Measurements from ENCODE around the gene RTN4RL2. TPM values are rescaled to one million over a fixed set of nuclear protein-coding genes. Genes with fewer than 3 reads are reported as not detected.

Gene RTN4RL2
- under 1 TPM; 0.74 to 0.99 TPM for total RNA-seq

DNA sequence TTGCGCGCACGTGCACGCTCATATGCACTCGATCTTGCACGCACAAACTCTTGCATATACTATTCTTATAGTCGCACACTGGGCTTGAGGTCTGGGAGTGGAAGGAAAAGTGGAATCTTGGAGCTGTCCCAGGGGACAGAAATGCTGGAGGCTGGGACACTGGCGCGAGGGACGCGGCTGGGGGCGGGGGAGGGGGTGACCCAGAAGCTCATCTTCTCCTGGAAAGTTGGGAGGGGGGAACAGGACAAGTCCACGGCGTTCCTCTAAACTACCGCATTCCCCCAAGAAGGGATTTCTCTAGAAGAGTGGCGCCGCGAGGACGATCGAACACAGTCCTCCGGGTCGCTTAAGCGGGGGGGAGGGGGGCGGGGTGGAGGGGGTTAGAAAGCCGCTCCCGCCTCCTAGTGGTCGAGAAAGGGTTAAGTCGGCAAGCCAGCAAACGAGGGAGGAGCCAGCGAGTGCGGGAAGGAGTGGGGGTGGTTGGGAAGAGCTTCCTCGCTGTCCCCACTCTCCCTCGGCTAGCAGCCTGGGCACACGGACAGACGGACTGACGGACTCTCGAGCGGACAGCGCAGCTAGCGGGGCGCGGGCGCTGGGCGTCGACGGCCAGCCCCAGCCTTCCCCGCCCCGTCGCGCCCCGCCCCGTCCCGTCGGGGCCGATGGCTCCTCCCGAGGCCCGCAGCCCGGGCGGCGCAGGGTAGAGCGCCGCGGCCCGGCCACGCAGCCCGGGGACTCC is at the start of gene RTN4RL2:
TSS of gene RTN4RL2 (plus strand) at position 507 of the 736 bp plus-strand sequence. CDS start 338 bp downstream, outside the sequence.
- no peaks in the 10 kb centered on the region for H3K9me3 Mint-ChIP-seq
- peak; percentile 73 for DNase-seq
- peaks cover 27% of the 10 kb centered on the region for H3K27me3 Mint-ChIP-seq (ENCODE audit: low read depth)
- peak within 1 kb of the TSS; percentile 80 for H3K4me3 Mint-ChIP-seq
- H3K4me1 Mint-ChIP-seq (ENCODE audit: low read depth): peaks cover 25% of the 10 kb centered on the region
- CTCF ChIA-PET: interaction anchor here (0.6 to 8.6 kb wide), 16 partner anchors 9 to 244 kb away, joined by 3 to 211 read pairs (median 6); partner anchors contain the start of genes SSRP1, TIMM10 and TNKS1BP1
- no peak within 1 kb of the TSS for H3K27ac Mint-ChIP-seq
- no peaks in the 10 kb centered on the region for H3K36me3 Mint-ChIP-seq (ENCODE audit: low read depth)
- intact Hi-C loops (cut with micrococcal nuclease): no loop called here

DNA sequence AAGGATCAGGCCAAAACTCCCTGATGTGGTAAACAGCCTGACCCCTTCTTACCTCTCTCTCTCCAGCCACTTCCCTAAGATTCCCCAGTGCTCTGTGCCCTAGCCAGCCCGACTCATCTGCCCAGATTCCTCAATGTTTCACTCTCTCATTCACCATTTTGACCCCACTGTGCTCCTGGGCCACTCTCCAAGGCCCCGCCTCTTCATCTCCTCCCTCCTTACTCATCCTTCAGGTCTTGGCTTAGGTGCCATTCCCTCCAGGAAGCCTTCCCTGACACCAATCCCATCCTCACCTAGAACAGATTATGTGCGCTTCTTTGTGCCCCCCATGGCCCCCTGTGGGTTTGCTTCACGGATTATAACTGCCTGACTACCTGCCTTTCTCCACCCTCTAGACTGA is 46.6 kb upstream of the RTN4RL2 start:
- CTCF ChIA-PET: no interaction called here
- H3K27me3 Mint-ChIP-seq (ENCODE audit: low read depth): no peaks in the 10 kb centered on the region
- no peak for DNase-seq
- H3K4me3 Mint-ChIP-seq: no peak overlapping the region
- H3K36me3 Mint-ChIP-seq (ENCODE audit: low read depth): peaks cover 80% of the 10 kb centered on the region
- peaks cover 71% of the 10 kb centered on the region for H3K4me1 Mint-ChIP-seq (ENCODE audit: low read depth)
- no peaks in the 10 kb centered on the region for H3K9me3 Mint-ChIP-seq
- intact Hi-C loops (cut with micrococcal nuclease): no loop called here
- peak overlapping the region; percentile 50 for H3K27ac Mint-ChIP-seq

DNA sequence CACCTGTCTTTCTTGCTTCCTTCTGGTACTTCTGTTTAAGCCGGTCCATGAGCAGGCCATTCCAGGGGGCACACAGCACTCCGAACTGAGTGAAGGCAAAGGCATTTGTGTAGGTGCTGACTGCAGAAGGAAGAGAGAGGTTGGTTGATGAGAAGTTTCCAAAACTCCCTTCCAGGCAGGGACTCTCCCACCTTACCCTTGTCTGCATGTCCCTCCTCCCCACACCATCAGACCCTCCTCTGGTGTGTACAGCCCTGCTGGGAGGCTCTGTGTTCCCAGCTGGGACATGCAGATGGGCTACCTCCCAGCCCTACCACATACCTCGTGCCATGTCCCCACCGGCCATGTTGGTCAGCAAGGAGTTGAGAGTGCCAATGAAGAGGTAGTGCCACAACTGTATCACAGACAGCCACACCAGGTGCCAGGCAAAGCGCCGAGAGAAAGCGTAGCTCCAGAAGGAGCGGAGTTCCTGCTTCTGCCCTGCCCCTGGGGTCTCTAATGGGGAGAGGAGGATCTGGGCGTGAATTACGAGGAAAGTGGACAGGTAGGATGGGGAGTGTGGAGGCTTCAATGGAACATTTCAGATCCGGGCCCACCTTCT is 45.6 kb upstream of the RTN4RL2 start:
- peaks cover 71% of the 10 kb centered on the region for H3K4me1 Mint-ChIP-seq (ENCODE audit: low read depth)
- no peak for DNase-seq
- intact Hi-C loops (cut with micrococcal nuclease): no loop called here
- H3K4me3 Mint-ChIP-seq: no peak overlapping the region
- no peaks in the 10 kb centered on the region for H3K9me3 Mint-ChIP-seq
- peak overlapping the region; percentile 34 for H3K27ac Mint-ChIP-seq
- CTCF ChIA-PET: no interaction called here
- H3K27me3 Mint-ChIP-seq (ENCODE audit: low read depth): no peaks in the 10 kb centered on the region
- peaks cover 79% of the 10 kb centered on the region for H3K36me3 Mint-ChIP-seq (ENCODE audit: low read depth)

DNA sequence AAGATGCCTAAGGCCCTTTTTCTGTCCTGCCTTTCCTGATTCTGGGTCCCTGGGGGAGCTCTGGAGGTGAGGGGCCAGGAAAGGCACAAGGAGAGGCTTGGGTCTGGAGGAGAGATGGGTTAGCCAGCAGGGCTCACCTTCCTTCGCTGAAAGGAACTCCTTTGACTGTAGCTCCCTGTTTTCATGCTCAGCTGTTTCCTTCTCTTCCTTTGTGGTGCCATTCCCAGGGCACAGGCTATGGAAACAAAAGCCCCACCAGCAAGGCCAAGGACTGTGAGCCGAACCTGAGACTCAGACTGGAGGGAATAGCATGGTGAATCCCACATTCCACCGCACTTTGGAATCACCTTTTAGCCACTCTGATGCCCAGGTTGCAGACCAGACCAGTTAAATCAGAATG is 43.9 kb upstream of the RTN4RL2 start:
- Mint-ChIP-seq H3K9me3 (no peaks in the 10 kb centered on the region), H3K4me3 (no peak overlapping the region), H3K27me3 (ENCODE audit: low read depth) (no peaks in the 10 kb centered on the region), H3K4me1 (ENCODE audit: low read depth) (peaks cover 77% of the 10 kb centered on the region), H3K36me3 (ENCODE audit: low read depth) (peaks cover 83% of the 10 kb centered on the region), H3K27ac (no peak overlapping the region)
- intact Hi-C loops (cut with micrococcal nuclease): no loop called here
- CTCF ChIA-PET: interaction anchor here (1.5 kb wide), 1 partner anchor 8 kb away, joined by 4 read pairs; no protein-coding TSS in a partner anchor
- no peak for DNase-seq

DNA sequence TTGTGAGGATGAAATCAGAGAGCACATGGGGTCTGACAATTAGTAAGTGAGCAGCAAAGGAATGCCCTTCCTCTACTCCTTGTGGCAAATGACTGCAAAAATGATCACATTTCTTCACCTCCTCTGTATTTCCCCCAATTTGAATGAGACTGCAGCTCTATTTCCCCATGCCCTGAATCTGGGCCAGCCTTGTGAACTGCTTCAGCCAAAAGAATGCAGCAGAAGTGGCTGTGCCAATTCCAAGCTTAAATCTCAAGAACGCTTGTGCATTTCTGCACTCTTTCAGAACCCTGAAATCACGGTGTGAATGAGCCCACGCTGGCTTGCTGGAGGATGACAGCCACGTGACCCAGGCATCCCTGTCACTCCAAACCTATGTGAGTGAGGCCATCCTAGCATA is 43.3 kb upstream of the RTN4RL2 start:
- intact Hi-C loops (cut with micrococcal nuclease): no loop called here
- H3K36me3 Mint-ChIP-seq (ENCODE audit: low read depth): peaks cover 86% of the 10 kb centered on the region
- H3K4me3 Mint-ChIP-seq: no peak overlapping the region
- H3K27me3 Mint-ChIP-seq (ENCODE audit: low read depth): no peaks in the 10 kb centered on the region
- no peaks in the 10 kb centered on the region for H3K9me3 Mint-ChIP-seq
- H3K4me1 Mint-ChIP-seq (ENCODE audit: low read depth): peaks cover 81% of the 10 kb centered on the region
- DNase-seq: no peak
- CTCF ChIA-PET: interaction anchor here (1.7 to 2.4 kb wide), 2 partner anchors 10 to 41 kb away, joined by 8 to 11 read pairs; no protein-coding TSS in a partner anchor
- H3K27ac Mint-ChIP-seq: no peak overlapping the region

DNA sequence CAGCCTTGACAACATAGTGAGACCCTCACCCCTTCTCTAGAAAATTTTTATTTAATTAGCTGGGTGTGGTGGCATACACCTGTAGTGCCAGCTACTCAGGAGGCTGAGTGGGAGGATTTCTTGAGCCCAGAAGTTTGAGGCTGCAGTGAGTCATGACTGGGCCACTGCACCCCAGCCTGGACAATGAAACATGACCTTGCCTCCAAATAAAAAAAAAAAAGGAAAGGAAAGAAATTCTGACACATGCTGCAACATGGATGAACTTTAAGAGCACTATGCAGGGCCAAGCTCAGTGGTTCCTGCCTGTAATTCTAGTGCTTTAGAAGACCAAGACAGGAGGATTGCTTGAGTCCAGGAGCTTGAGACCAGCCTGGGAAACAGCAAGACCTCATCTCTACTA is 42.2 kb upstream of the RTN4RL2 start:
- peaks cover 84% of the 10 kb centered on the region for H3K4me1 Mint-ChIP-seq (ENCODE audit: low read depth)
- H3K27ac Mint-ChIP-seq: no peak overlapping the region
- no peak for DNase-seq

DNA sequence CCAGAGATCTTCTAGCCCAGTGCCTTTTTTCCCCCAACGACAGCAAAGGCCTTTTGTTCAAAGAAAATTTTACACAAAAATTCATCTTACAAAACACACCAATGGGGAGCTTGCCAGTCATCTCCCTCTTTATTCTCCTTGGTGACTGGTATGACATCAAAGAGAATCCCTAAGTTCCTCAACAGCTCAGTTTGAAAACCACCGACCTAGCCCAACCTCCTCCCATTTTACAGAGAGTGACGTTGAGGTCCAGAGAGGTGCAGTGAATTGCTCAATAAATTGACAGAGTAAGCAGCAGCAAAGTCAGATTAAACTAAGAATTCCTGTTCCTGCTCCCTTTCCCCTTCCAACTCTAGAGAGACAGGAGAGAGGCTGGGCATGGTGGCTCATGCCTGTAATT is 41.2 kb upstream of the RTN4RL2 start:
- CTCF ChIA-PET: interaction anchor here (0.6 to 2.4 kb wide), 4 partner anchors 19 to 317 kb away, joined by 3 to 11 read pairs (median 5); no protein-coding TSS in a partner anchor

More for the DNA sequence above, 42.2 kb upstream of the RTN4RL2 start:
- Mint-ChIP-seq H3K36me3 (ENCODE audit: low read depth) (peaks cover 92% of the 10 kb centered on the region), H3K27me3 (ENCODE audit: low read depth) (no peaks in the 10 kb centered on the region), H3K4me3 (no peak overlapping the region), H3K9me3 (no peaks in the 10 kb centered on the region)
- CTCF ChIA-PET: interaction anchor here (0.6 to 2.4 kb wide), 5 partner anchors 11 to 109 kb away, joined by 3 to 11 read pairs (median 5); no protein-coding TSS in a partner anchor
- intact Hi-C loops (cut with micrococcal nuclease): no loop called here

DNA sequence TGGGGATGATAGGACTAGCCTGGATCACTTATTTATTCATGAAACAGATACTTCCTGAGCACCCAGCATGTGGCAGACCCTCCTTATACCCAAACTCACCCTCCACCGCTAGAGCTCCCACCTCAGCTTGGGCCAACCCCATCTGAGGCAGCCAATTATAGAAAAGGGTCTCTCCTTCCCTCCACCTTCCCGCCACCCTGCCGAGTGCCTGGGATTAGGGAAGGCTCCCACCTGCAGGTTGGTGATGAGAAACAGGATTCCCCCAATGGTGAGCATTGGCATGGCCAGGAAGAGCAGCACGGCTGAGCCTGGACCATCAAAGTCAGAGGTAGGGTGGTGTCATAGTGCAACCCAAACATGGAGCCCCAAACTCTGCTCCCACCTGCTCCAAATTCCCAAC is 39.3 kb upstream of the RTN4RL2 start:
- H3K9me3 Mint-ChIP-seq: no peaks in the 10 kb centered on the region
- no peak overlapping the region for H3K4me3 Mint-ChIP-seq
- H3K4me1 Mint-ChIP-seq (ENCODE audit: low read depth): peaks cover 75% of the 10 kb centered on the region
- H3K36me3 Mint-ChIP-seq (ENCODE audit: low read depth): peaks cover 95% of the 10 kb centered on the region
- intact Hi-C loops (cut with micrococcal nuclease): no loop called here
- H3K27ac Mint-ChIP-seq: no peak overlapping the region
- H3K27me3 Mint-ChIP-seq (ENCODE audit: low read depth): no peaks in the 10 kb centered on the region
- DNase-seq: no peak
- CTCF ChIA-PET: no interaction called here

More for the DNA sequence above, 41.2 kb upstream of the RTN4RL2 start:
- Mint-ChIP-seq H3K4me3 (no peak overlapping the region), H3K9me3 (no peaks in the 10 kb centered on the region), H3K36me3 (ENCODE audit: low read depth) (peaks cover 92% of the 10 kb centered on the region), H3K27me3 (ENCODE audit: low read depth) (no peaks in the 10 kb centered on the region), H3K27ac (peak overlapping the region; percentile 36), H3K4me1 (ENCODE audit: low read depth) (peaks cover 83% of the 10 kb centered on the region)
- intact Hi-C loops (cut with micrococcal nuclease): no loop called here
- DNase-seq: no peak

DNA sequence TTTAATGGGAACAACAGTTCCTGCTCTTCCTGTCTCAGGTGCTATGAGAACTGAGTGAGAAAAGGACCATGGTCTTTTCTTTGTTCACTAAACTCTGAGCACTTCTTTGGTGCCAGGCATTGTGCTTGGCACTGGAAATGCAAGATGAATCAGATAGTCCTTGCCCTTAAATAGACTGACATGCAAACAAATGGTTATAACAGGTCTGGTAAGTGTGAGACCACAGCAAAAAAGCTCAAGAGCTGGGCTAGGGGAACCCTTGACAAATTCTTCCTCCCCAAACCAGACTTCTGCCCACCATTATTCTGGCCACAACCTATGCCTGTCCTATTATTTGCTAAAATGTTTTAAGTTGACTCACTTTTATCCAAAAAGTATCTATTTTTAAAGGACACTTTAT is 38.5 kb upstream of the RTN4RL2 start:
- peaks cover 68% of the 10 kb centered on the region for H3K4me1 Mint-ChIP-seq (ENCODE audit: low read depth)
- intact Hi-C loops (cut with micrococcal nuclease): no loop called here
- no peak overlapping the region for H3K4me3 Mint-ChIP-seq
- peaks cover 94% of the 10 kb centered on the region for H3K36me3 Mint-ChIP-seq (ENCODE audit: low read depth)
- no peaks in the 10 kb centered on the region for H3K27me3 Mint-ChIP-seq (ENCODE audit: low read depth)
- H3K27ac Mint-ChIP-seq: peak overlapping the region; percentile 18
- no peaks in the 10 kb centered on the region for H3K9me3 Mint-ChIP-seq
- CTCF ChIA-PET: no interaction called here
- no peak for DNase-seq

DNA sequence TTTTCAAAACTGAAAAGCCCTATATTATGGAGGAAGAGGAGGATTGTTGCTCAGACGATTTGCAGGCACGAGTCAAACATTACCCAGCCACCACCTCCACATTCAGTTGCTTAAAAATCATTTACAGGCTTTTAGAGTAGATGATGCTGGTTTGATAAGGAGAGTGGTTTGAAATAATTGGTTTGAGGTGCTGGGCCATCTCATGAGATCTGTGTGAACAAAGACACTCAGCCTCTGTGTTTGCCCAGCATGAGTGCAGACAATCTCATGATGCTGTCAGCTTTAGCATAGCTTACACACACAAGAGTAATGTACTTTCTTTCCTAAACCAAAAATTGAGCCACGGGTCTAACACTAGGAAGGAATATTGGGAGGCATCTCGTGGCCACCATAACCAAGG is 37.7 kb upstream of the RTN4RL2 start:
- Mint-ChIP-seq H3K4me1 (ENCODE audit: low read depth) (peaks cover 66% of the 10 kb centered on the region), H3K27me3 (ENCODE audit: low read depth) (no peaks in the 10 kb centered on the region), H3K27ac (peak overlapping the region; percentile 59), H3K9me3 (no peaks in the 10 kb centered on the region), H3K4me3 (peak overlapping the region; percentile 95), H3K36me3 (ENCODE audit: low read depth) (peaks cover 85% of the 10 kb centered on the region)
- intact Hi-C loops (cut with micrococcal nuclease): no loop called here
- DNase-seq: no peak
- CTCF ChIA-PET: no interaction called here

DNA sequence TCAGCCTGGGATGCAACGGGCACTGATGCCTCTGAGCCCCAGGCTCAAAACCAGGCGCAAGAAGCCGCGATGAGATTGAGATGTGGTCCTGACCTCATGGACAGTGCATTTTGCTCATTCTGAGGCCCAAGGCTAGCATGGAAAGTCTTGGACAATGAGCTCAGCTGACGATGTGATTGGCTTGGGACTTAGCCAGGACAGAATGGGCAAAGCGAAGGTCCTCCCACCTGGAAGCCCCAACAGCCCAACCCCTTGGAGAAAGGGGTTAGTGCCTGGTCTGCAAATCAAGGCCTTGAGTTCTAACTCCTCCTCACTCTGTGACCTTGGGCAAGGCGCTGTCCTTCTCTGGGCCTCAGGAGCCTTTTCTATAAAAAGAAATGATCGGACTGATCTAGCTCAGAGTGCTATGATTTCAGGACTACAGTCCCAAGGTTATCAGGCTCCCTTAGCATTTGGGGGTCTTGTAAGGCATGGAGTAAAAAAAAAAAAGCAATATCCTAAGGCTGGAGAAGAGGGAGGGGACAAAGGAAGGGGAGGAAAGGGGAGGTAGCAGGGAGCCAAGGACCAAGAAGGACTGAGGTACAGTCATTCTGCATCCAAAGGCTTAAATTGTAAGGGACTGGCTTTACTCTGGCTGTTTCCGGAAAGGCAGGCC is 36.1 kb upstream of the RTN4RL2 start:
- Mint-ChIP-seq H3K27me3 (ENCODE audit: low read depth) (no peaks in the 10 kb centered on the region), H3K27ac (peak overlapping the region; percentile 96), H3K4me3 (peak overlapping the region; percentile 95), H3K36me3 (ENCODE audit: low read depth) (peaks cover 72% of the 10 kb centered on the region), H3K4me1 (ENCODE audit: low read depth) (peaks cover 60% of the 10 kb centered on the region), H3K9me3 (no peaks in the 10 kb centered on the region)
- no peak for DNase-seq
- intact Hi-C loops (cut with micrococcal nuclease): loop anchor here (1.0 to 2.0 kb wide), 7 partner anchors 56 to 1101 kb away; partner anchors contain the start of genes CLP1 and TIMM10
- CTCF ChIA-PET: interaction anchor here (1.0 to 1.6 kb wide), 3 partner anchors 8 to 34 kb away, joined by 3 to 4 read pairs (median 3); no protein-coding TSS in a partner anchor
